WERI-Rb-1 (cell line): ENCODE measurements around the gene TRIM32.

Experiments
- DNase-seq: peaks from one replicate; pipeline ENCODE4 v3.0.0-alpha.2; 2020
- H3K27ac ChIP-seq: fragments of 250-450 bp; sonication (Bioruptor Pico); 2 replicates; pipeline ENCODE4 v1.5.1; 2020; ENCODE audit warnings: mild to moderate bottlenecking, moderate library complexity
- H3K27me3 ChIP-seq: fragments of 250-450 bp; sonication (Bioruptor Pico); 2 replicates; pipeline ENCODE4 v1.5.1; 2021; ENCODE audit warnings: mild to moderate bottlenecking, low read depth, moderate library complexity; ENCODE audit not compliant: insufficient read depth, severe bottlenecking
- H3K36me3 ChIP-seq: fragments of 250-450 bp; sonication (Bioruptor Pico); 2 replicates; pipeline ENCODE4 v1.5.1; 2020; ENCODE audit warnings: mild to moderate bottlenecking, moderate library complexity
- H3K4me3 ChIP-seq: 2 replicates; pipeline ENCODE4 v1.5.1; 2011; ENCODE audit warnings: low read depth, mild to moderate bottlenecking, control low read depth, low read length
- H3K9me3 ChIP-seq: fragments of 250-450 bp; sonication (Bioruptor Pico); 2 replicates; pipeline ENCODE4 v1.5.1; 2021; ENCODE audit warnings: mild to moderate bottlenecking, moderate library complexity; ENCODE audit not compliant: severe bottlenecking
- TF ChIP-seq, protein P1 (sequence below): IDR thresholded peaks from 2 replicates; pipeline ENCODE4 v1.5.1; 2011; ENCODE audit warnings: low read depth, mild to moderate bottlenecking, control low read depth, inconsistent platforms, low read length

TRIM32 gene

DNA sequence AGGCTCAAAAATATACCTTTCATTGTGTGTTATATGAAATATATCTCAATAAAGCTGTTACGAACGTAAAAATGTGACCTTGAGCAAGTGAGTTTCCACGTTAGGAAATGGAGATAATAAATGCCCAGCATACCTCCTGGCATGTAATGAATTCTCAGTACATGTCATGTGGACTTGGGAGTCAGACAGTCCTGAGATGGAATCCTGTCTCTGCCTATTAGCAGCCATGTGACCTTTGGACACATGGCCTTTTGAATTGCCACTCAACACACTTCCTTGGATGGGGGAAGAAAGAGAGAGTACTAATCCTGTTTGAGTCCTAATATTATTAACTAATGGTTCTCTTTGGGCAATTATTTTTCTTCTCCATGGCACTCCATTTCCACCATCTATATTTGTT, 25.7 kb downstream of the TRIM32 start:
- Histone ChIP-seq H3K27me3 (no peaks in the 10 kb centered on the region), H3K4me3 (no peak overlapping the region), H3K9me3 (no peaks in the 10 kb centered on the region), H3K36me3 (peaks cover 4% of the 10 kb centered on the region), H3K27ac (no peak overlapping the region)
- no peak for DNase-seq
- TF ChIP-seq, protein P1, sequence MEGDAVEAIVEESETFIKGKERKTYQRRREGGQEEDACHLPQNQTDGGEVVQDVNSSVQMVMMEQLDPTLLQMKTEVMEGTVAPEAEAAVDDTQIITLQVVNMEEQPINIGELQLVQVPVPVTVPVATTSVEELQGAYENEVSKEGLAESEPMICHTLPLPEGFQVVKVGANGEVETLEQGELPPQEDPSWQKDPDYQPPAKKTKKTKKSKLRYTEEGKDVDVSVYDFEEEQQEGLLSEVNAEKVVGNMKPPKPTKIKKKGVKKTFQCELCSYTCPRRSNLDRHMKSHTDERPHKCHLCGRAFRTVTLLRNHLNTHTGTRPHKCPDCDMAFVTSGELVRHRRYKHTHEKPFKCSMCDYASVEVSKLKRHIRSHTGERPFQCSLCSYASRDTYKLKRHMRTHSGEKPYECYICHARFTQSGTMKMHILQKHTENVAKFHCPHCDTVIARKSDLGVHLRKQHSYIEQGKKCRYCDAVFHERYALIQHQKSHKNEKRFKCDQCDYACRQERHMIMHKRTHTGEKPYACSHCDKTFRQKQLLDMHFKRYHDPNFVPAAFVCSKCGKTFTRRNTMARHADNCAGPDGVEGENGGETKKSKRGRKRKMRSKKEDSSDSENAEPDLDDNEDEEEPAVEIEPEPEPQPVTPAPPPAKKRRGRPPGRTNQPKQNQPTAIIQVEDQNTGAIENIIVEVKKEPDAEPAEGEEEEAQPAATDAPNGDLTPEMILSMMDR: no peak

DNA sequence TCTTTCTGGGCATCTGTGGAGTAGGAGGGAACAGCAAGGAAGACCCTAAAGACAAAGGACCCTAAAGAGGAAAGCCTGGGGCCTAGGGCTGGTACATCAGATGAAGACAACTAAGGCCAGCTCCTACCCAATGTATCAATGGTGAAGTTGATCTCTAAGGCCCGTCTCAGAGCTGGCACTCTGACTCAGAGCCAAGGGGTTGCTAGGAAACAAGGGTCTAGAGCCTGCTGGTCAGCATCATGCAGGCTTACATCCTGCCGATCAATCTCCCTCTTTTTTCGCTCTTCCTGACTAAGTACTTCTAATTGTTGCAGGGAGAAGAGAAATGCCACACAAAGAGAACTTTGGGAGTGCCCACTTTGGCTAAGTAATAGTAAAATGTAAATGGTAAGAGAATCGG, 26.2 kb downstream of the TRIM32 start:
- TF ChIP-seq, protein P1: no peak
- DNase-seq: no peak

DNA sequence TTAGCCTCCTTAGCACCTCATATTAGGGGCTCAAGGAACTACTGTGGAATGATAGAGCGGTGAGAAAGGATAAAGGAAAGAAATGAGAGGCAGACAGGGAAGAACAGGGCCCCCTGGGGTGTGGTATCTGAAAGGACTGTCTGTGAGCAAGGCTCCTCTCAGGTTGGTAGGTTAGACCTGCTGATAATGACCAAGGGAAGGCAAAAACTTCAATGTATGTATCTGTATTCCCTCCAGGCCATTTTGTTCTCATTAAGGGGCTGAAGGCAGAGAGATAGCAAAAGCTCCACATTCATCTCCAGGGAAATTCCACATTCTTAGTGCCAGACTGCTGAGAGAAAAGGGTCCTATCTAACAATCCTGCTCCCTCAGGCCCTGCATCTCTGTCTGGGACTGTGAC, 28.6 kb downstream of the TRIM32 start:
- no peak for DNase-seq
- H3K4me3 ChIP-seq: no peak overlapping the region

More for the DNA sequence above, 26.2 kb downstream of the TRIM32 start:
- Histone ChIP-seq H3K27me3 (no peaks in the 10 kb centered on the region), H3K4me3 (no peak overlapping the region), H3K27ac (no peak overlapping the region), H3K9me3 (no peaks in the 10 kb centered on the region), H3K36me3 (peaks cover 6% of the 10 kb centered on the region)

GRCh38 chr9:116716438-116716837, 29.3 kb downstream of the TRIM32 start:
- H3K27me3 ChIP-seq: no peaks in the 10 kb centered on the region
- TF ChIP-seq, protein P1: no peak
- peaks cover 16% of the 10 kb centered on the region for H3K36me3 ChIP-seq
- H3K9me3 ChIP-seq: no peaks in the 10 kb centered on the region
- DNase-seq: no peak
- H3K27ac ChIP-seq: no peak overlapping the region
- no peak overlapping the region for H3K4me3 ChIP-seq

More for the DNA sequence above, 28.6 kb downstream of the TRIM32 start:
- Histone ChIP-seq H3K9me3 (no peaks in the 10 kb centered on the region), H3K36me3 (peaks cover 12% of the 10 kb centered on the region), H3K27ac (no peak overlapping the region), H3K27me3 (no peaks in the 10 kb centered on the region)
- TF ChIP-seq, protein P1: no peak

- H3K36me3 ChIP-seq: peaks cover 16% of the 10 kb centered on the region
- H3K9me3 ChIP-seq: no peaks in the 10 kb centered on the region
- no peak overlapping the region for H3K27ac ChIP-seq
- no peak for DNase-seq
- no peaks in the 10 kb centered on the region for H3K27me3 ChIP-seq
- no peak overlapping the region for H3K4me3 ChIP-seq
- TF ChIP-seq, protein P1: no peak
These were observed 30.0 kb downstream of the TRIM32 start for GRCh38 chr9:116717150-116717549.

- DNase-seq: no peak
- TF ChIP-seq, protein P1: no peak
- no peaks in the 10 kb centered on the region for H3K27me3 ChIP-seq
- no peak overlapping the region for H3K27ac ChIP-seq
- H3K36me3 ChIP-seq: peaks cover 16% of the 10 kb centered on the region
- H3K9me3 ChIP-seq: no peaks in the 10 kb centered on the region
- no peak overlapping the region for H3K4me3 ChIP-seq
These were observed 31.0 kb downstream of the TRIM32 start for GRCh38 chr9:116718111-116718510.
